Prostate gland (tissue), 2 donors: ENCODE measurements around the gene PSME2.

Experiments
- POLR2AphosphoS5 ChIP-seq: sonication (generic); formaldehyde crosslinking; IDR thresholded peaks from one replicate; pipeline ENCODE4 v1.6.1; 2017; ENCODE audit warnings: antibody characterized with exemption
- TF ChIP-seq, protein P1 (sequence below), 4 experiments: fragments of 200-600 bp in 2 of 4; fragments of 450-650 bp in 2 of 4; sonication (generic) in 2 of 4; IDR thresholded peaks; 1 replicate in 3 of 4; 2 replicates in 1 of 4; pipeline ENCODE4 v1.5.1; 2016 to 2019; ENCODE audit warnings: antibody characterized with exemption in 4 of 4, mild to moderate bottlenecking in 2 of 4, moderate library complexity in 2 of 4

- TF ChIP-seq, protein P1, sequence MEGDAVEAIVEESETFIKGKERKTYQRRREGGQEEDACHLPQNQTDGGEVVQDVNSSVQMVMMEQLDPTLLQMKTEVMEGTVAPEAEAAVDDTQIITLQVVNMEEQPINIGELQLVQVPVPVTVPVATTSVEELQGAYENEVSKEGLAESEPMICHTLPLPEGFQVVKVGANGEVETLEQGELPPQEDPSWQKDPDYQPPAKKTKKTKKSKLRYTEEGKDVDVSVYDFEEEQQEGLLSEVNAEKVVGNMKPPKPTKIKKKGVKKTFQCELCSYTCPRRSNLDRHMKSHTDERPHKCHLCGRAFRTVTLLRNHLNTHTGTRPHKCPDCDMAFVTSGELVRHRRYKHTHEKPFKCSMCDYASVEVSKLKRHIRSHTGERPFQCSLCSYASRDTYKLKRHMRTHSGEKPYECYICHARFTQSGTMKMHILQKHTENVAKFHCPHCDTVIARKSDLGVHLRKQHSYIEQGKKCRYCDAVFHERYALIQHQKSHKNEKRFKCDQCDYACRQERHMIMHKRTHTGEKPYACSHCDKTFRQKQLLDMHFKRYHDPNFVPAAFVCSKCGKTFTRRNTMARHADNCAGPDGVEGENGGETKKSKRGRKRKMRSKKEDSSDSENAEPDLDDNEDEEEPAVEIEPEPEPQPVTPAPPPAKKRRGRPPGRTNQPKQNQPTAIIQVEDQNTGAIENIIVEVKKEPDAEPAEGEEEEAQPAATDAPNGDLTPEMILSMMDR (IDR thresholded peaks at IDR 0.05), result no peak
- no peak for TF ChIP-seq POLR2AphosphoS5
Measured at GRCh38 chr14:24176599-24176998, 30.2 kb upstream of the PSME2 start.
